Pancreas (tissue), 10 donors: ENCODE results near the gene HOXD12. TPM values are rescaled to one million over a fixed set of nuclear protein-coding genes. Genes with fewer than 3 reads are reported as not detected.

ENCODE experiments used
- ATAC-seq, 4 donors: fragments of 200-7000 bp; cut with Tn5 transposase; one replicate each; pipeline versions ENCODE4 v1.8.0 to v1.9.1; 2020; ENCODE audit warnings: mild to moderate bottlenecking in 4 of 4, moderate library complexity in 4 of 4
- DNase-seq, 6 donors: peaks; one replicate each; pipeline ENCODE4 v3.0.0-alpha.2; 2020
- FAIRE-seq: peaks from 2 replicates; lab custom pipeline; 2012; peaks lifted over from hg19 to GRCh38; lab: Jason Lieb, UNC
- H3K27ac ChIP-seq, 4 donors: fragments of 200-600 bp; sonication (generic); 1 replicate in 3 of 4; 2 replicates in 1 of 4; pipeline versions ENCODE4 v1.5.0 to v1.8.0; 2020
- H3K27me3 ChIP-seq, 4 donors: fragments of 200-600 bp; one replicate each; pipeline ENCODE4 v1.8.0; 2021
- H3K36me3 ChIP-seq, 3 donors: fragments of 200-600 bp; sonication (generic) in 1 of 3; one replicate each; pipeline versions ENCODE4 v1.5.0 to v1.8.0; 2020 to 2021
- H3K4me1 ChIP-seq, 3 donors: fragments of 200-600 bp; one replicate each; pipeline ENCODE4 v1.8.0; 2021
- H3K4me3 ChIP-seq, 4 donors: fragments of 200-600 bp; sonication (generic) in 2 of 4; one replicate each; pipeline versions ENCODE4 v1.5.0 to v1.8.0; 2020 to 2021
- H3K9me3 ChIP-seq, 4 donors: fragments of 200-600 bp; one replicate each; pipeline ENCODE4 v1.8.0; 2021
- WGBS, 2 donors: extraction: QIAGEN DNeasy Blood & Tissue Kit; methylation state at CpG; one replicate each; pipeline ENCODE4 v1.1.7; 2013; 5-methylcytosine and 5-hydroxymethylcytosine counted together
- intact Hi-C, 3 donors: fragments of 100-400 bp; cut with DNase I; formaldehyde crosslinking; loops; one replicate each; pipeline versions ENCODE4 v1.11.1 to v1.14.2; 2022
- polyA plus RNA-seq, 2 donors: library from polyadenylated mRNA; stranded (reverse); fragments of 200-250 nt; gene quantifications; one replicate each; pipeline ENCODE4 v1.2.3, GENCODE V29; 2013
- total RNA-seq, 6 donors: library from RNA; stranded (reverse); fragmentation: NEBNext Ultra II Directional in 4 of 6; extraction: Animal tissue kit (Norgen Biotek cat#: 25700) in 4 of 6; gene quantifications; one replicate each; pipeline versions ENCODE4 v1.2.1 to v1.2.4, GENCODE V29; 2021 to 2023
- TF ChIP-seq, protein P1 (sequence below), 4 donors: fragments of 200-600 bp; sonication (generic) in 3 of 4; IDR thresholded peaks; one replicate each; pipeline versions ENCODE4 v1.5.0 to v1.8.0; 2021; ENCODE audit warnings: antibody characterized with exemption in 4 of 4
- donor health status: healthy with polysubstance abuse.
- donor health status: DM: no; HTN: no; CAD: no; lungs with moderate emphysema.
- donor health status: DM: no; HTN: no; CAD: no.
- donor health status: control.
- donor health status: control.
- donor health status: Bipolar disorder and iron deficiency.
- donor health status: DM: yes; HTN: yes; CAD: no.
- donor health status: DM: no; HTN: no; CAD: no.
- donor health status: DM: no; HTN: no; CAD: no.
- donor health status: DM: yes; HTN: yes; CAD: no.

Gene HOXD12, protein sequence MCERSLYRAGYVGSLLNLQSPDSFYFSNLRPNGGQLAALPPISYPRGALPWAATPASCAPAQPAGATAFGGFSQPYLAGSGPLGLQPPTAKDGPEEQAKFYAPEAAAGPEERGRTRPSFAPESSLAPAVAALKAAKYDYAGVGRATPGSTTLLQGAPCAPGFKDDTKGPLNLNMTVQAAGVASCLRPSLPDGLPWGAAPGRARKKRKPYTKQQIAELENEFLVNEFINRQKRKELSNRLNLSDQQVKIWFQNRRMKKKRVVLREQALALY
- total RNA-seq (not detected), polyA plus RNA-seq (not detected)

DNA sequence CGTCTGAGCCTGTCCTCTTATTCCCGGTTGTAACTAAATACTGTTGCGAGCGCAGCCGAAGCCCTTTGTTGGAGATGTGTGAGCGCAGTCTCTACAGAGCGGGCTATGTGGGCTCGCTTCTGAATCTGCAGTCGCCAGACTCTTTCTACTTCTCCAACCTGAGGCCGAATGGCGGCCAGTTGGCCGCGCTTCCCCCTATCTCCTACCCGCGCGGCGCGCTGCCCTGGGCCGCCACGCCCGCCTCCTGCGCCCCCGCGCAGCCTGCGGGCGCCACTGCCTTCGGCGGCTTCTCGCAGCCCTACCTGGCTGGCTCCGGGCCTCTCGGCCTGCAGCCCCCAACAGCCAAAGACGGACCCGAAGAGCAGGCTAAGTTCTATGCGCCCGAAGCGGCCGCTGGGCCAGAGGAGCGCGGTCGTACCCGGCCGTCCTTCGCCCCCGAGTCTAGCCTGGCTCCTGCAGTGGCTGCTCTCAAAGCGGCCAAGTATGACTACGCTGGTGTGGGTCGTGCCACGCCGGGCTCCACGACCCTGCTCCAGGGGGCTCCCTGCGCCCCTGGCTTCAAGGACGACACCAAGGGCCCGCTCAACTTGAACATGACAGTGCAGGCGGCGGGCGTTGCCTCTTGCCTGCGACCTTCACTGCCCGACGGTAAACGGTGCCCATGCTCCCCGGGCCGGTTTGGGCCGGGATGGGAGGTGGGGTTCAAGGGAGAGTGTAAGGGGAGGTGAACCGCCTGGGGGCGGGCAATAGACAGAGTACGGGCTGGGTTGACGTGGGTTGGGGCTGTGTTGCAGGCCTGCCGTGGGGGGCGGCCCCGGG, at the start of gene HOXD12:
HOXD12 (plus strand) TSS at position 68 of the 819 bp plus-strand sequence; CDS start at position 75, 7 bp downstream.
- Histone ChIP-seq H3K4me3 (no peak within 1 kb of the TSS), H3K4me1 (peaks cover 0 to 8% (median 4%) of the 10 kb centered on the region in 3 donors), H3K27ac (no peak within 1 kb of the TSS), H3K27me3 (peaks cover 3 to 87% (median 45%) of the 10 kb centered on the region in 4 donors), H3K9me3 (no peaks in the 10 kb centered on the region), H3K36me3 (no peaks in the 10 kb centered on the region)
- DNase-seq (peak in 1 of 6 donors; percentile 77), ATAC-seq (no peak), FAIRE-seq (no peak)
- WGBS, 2 donors = 5 to 6% methylated on average over 70 of the region's 70 CpGs
- TF ChIP-seq, protein P1, sequence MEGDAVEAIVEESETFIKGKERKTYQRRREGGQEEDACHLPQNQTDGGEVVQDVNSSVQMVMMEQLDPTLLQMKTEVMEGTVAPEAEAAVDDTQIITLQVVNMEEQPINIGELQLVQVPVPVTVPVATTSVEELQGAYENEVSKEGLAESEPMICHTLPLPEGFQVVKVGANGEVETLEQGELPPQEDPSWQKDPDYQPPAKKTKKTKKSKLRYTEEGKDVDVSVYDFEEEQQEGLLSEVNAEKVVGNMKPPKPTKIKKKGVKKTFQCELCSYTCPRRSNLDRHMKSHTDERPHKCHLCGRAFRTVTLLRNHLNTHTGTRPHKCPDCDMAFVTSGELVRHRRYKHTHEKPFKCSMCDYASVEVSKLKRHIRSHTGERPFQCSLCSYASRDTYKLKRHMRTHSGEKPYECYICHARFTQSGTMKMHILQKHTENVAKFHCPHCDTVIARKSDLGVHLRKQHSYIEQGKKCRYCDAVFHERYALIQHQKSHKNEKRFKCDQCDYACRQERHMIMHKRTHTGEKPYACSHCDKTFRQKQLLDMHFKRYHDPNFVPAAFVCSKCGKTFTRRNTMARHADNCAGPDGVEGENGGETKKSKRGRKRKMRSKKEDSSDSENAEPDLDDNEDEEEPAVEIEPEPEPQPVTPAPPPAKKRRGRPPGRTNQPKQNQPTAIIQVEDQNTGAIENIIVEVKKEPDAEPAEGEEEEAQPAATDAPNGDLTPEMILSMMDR (IDR thresholded peaks at IDR 0.05) = no peak
- intact Hi-C loops = loop anchor here in 1 of 3 donors (5.0 to 10.0 kb wide), 2 partner anchors 418 to 745 kb away; no protein-coding TSS in a partner anchor

DNA sequence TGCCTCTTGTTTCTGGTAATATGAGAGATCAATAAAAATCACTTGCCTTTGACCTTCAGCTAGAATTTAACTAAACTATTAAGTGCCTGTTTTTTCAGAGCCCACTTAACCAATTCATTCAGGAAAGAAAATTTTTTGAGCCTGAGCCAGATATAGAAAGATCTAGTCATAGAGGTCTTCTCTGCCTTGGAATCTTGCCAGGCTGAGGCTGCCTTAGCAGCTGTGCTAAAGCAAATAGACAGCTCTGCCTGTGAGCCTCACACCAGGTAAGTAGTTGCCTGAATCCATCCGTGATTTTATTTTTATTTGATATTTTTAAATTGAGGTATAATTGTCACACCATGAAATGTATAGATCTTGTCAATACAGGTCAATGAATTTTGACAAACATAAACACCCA, 43.2 kb upstream of the HOXD12 start:
- intact Hi-C loops = no loop called here
- TF ChIP-seq, protein P1 (IDR thresholded peaks at IDR 0.05) = no peak
- H3K4me3 ChIP-seq = no peak overlapping the region
- FAIRE-seq (no peak), DNase-seq (no peak), ATAC-seq (no peak)
- 5 to 12% methylated on average over 1 of the region's 1 CpG for WGBS, 2 donors
- no peaks in the 10 kb centered on the region for H3K9me3 ChIP-seq
- no peaks in the 10 kb centered on the region for H3K4me1 ChIP-seq
- H3K27ac ChIP-seq = no peak overlapping the region
- H3K36me3 ChIP-seq = no peaks in the 10 kb centered on the region
- H3K27me3 ChIP-seq = peaks cover 0 to 7% (median 4%) of the 10 kb centered on the region in 4 donors

DNA sequence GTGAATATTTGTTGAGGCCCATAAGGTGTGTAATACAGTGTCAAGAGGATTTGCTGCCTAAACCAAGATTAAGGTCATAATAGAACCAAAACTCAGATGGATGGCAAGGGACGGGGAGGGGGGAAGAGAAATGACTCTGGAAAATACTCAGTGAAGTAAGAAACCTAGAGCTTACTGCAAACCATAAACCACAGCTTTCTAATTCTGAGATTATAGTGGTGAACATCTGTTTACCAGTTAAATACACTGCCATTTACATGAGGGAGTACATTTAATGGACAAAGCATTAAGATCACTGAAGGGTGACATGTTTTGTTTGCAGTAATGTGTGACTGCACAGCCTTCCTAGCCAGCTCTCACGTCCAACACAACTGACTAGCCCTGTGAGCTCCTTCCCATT, 35.6 kb upstream of the HOXD12 start:
- intact Hi-C loops = no loop called here
- ATAC-seq (no peak), FAIRE-seq (no peak), DNase-seq (no peak)
- TF ChIP-seq, protein P1 (IDR thresholded peaks at IDR 0.05) = no peak
- H3K9me3 ChIP-seq = no peaks in the 10 kb centered on the region
- H3K27ac ChIP-seq = no peak overlapping the region
- 28 to 52% methylated on average over 2 of the region's 2 CpGs for WGBS, 2 donors
- H3K27me3 ChIP-seq = peaks cover 0 to 36% (median 17%) of the 10 kb centered on the region in 4 donors
- no peaks in the 10 kb centered on the region for H3K36me3 ChIP-seq
- H3K4me1 ChIP-seq = peaks cover 4 to 13% (median 7%) of the 10 kb centered on the region in 3 donors
- no peak overlapping the region for H3K4me3 ChIP-seq

DNA sequence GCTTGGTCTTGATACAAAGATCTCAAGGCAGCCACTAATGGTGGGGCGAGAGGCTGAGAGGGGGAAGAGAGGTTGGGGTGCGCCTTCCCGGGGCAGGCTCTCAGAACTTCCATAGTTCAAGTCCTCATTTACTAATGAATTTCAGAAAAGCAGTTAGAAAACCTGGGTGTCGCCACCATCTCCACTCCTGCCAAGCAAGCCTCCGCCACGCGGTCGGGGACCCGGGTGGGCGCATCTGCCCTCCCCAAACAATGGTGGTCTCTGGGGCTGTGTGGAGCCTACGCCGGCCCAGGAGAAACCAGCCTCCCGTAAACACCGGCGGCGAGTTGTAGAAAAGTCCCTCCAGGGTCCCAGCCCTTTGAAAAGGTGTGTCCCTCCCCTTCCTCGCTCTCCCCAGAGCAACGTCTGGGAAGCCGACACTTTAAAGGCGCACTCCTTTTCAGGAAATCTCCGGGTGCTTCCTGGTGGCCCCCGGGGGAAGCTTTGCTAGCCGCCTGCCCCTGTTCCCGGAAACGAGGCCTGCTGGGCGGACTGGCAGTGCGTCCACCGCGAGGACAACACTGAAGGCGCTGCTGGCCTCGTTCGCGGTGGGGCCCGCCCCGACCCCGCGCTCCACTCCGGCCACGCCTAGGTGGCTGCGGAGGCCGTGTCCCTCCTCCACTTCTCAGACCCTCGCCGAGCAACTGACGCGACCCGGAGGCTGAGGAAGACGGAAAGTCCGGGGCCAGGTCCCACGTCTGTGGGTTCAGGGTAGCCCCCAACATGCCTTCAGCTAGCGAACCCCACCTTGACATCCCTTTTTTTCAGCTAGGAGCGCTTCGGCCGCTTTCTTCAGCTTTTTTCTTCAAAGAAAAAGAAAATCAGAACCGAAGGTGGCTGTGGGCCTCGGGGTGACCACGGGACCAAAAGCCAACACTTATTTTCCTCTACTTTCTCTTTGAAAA, 32.7 kb upstream of the HOXD12 start:
- H3K27me3 ChIP-seq = peaks cover under 1 to 53% (median 23%) of the 10 kb centered on the region in 4 donors
- no peak overlapping the region for H3K27ac ChIP-seq
- peaks cover 4 to 13% (median 7%) of the 10 kb centered on the region in 3 donors for H3K4me1 ChIP-seq
- no peaks in the 10 kb centered on the region for H3K36me3 ChIP-seq
- ATAC-seq (peak in 3 of 4 donors; percentile 39 to 54 (median 51)), FAIRE-seq (no peak), DNase-seq (peak in 1 of 6 donors; percentile 58)
- WGBS, 2 donors = 7 to 8% methylated on average over 56 of the region's 56 CpGs
- intact Hi-C loops = no loop called here
- TF ChIP-seq, protein P1 (IDR thresholded peaks at IDR 0.05) = no peak
- H3K9me3 ChIP-seq = no peaks in the 10 kb centered on the region
- peak overlapping the region in 3 of 4 donors; percentile 10 to 34 (median 11) for H3K4me3 ChIP-seq
